ENCODE measurements around the gene HOXB2.
A peak's percentile ranks its signal among the peaks of the same experiment; 100 is the strongest.

Gene HOXB2

GRCh38 chr17:48578616-48579470 is 33.9 kb upstream of the HOXB2 start:
- peak; percentile 67 for DNase-seq

- peak; percentile 95 for DNase-seq
These were observed 33.2 kb upstream of the HOXB2 start, which contains the start of gene HOXB4 for GRCh38 chr17:48577946-48578615. Gene HOXB4, minus strand, starts transcription at chr17:48578350. Its CDS starts 31 bp downstream, at chr17:48578319.

GRCh38 chr17:48577330-48577945 is 32.5 kb upstream of the HOXB2 start:
- DNase-seq: peak; percentile 64

GRCh38 chr17:48576479-48577309 is 31.8 kb upstream of the HOXB2 start:
- peak; percentile 77 for DNase-seq

- DNase-seq: no peak
These were observed 31.0 kb upstream of the HOXB2 start for GRCh38 chr17:48575673-48576478.

- DNase-seq: no peak
These were observed 30.2 kb upstream of the HOXB2 start for GRCh38 chr17:48575066-48575582.

- no peak for DNase-seq
These were observed 29.7 kb upstream of the HOXB2 start for GRCh38 chr17:48574505-48575065.

GRCh38 chr17:48571826-48572417 is 27.0 kb upstream of the HOXB2 start:
- DNase-seq: no peak

- DNase-seq: no peak
These were observed 26.3 kb upstream of the HOXB2 start for GRCh38 chr17:48571024-48571818.

GRCh38 chr17:48570325-48571023 is 25.6 kb upstream of the HOXB2 start:
- no peak for DNase-seq

- DNase-seq: no peak
These were observed 24.9 kb upstream of the HOXB2 start for GRCh38 chr17:48569674-48570324.

- no peak for DNase-seq
These were observed 24.3 kb upstream of the HOXB2 start for GRCh38 chr17:48569240-48569582.

- no peak for DNase-seq
These were observed 23.8 kb upstream of the HOXB2 start for GRCh38 chr17:48568499-48569239.

- DNase-seq: no peak
These were observed 22.9 kb upstream of the HOXB2 start for GRCh38 chr17:48567646-48568354.

- DNase-seq: no peak
These were observed 22.3 kb upstream of the HOXB2 start for GRCh38 chr17:48567209-48567608.

GRCh38 chr17:48566717-48567116 is 21.8 kb upstream of the HOXB2 start:
- no peak for DNase-seq

- no peak for DNase-seq
These were observed 21.2 kb upstream of the HOXB2 start for GRCh38 chr17:48565925-48566710.
